Panc1 (cell line): ENCODE measurements around the gene NLRP1.

Experiments used
- CTCF ChIP-seq: fragments of 450-650 bp; IDR thresholded peaks from 2 replicates; pipeline ENCODE4 v1.5.1; 2017; ENCODE audit warnings: mild to moderate bottlenecking
- SIN3A ChIP-seq: IDR thresholded peaks from 2 replicates; pipeline ENCODE4 v1.6.1; 2012; ENCODE audit warnings: low read depth, mild to moderate bottlenecking, low read length, moderate library complexity, borderline replicate concordance; ENCODE audit not compliant: insufficient read depth

- TF ChIP-seq CTCF (no peak), SIN3A (no peak)
Measured at GRCh38 chr17:5540321-5540720, 44.0 kb downstream of the NLRP1 start.
